HepG2 (cell line): ENCODE results near the gene PPP1R13L. TPM values are rescaled to one million over a fixed set of nuclear protein-coding genes. Genes with fewer than 3 reads are reported as not detected.

Experiments
- ATAC-seq: fragments of 200-7000 bp; cut with Tn5 transposase; 3 replicates; pipeline ENCODE4 v1.9.1; 2020; ENCODE audit warnings: mild to moderate bottlenecking, moderate library complexity
- BruUV-seq: library from RNA; stranded (reverse); fragments of 400-500 nt; replicated peaks from 2 replicates; lab custom pipeline; 2021; lab: Mats Ljungman, UMichigan
- CTCF ChIA-PET: fragments of 300-600 bp; formaldehyde crosslinking; extraction: SDS; loops from one replicate; lab custom pipeline; 2021; ENCODE audit warnings: low total read pairs, inconsistent platforms, low intra/inter-chr PET ratio; lab: Yijun Ruan, JAX
- POLR2A ChIA-PET: fragments of 350-600 bp; sonication (Branson Sonifier 250); formaldehyde crosslinking; loops from one replicate; lab custom pipeline; 2020; ENCODE audit warnings: antibody characterized with exemption, inconsistent platforms; lab: Yijun Ruan, JAX
- DNase-seq: peaks from one replicate; pipeline ENCODE4 v3.0.0-alpha.2; 2015; ENCODE audit warnings: low spot score
- FAIRE-seq: peaks from 3 replicates; lab custom pipeline; 2011; peaks lifted over from hg19 to GRCh38; lab: Jason Lieb, UNC
- H2AFZ ChIP-seq: one replicate; pipeline ENCODE4 v1.6.1; 2011; ENCODE audit warnings: low read length, inconsistent platforms
- H3K27ac ChIP-seq: fragments of 300-600 bp; 3 replicates; pipeline ENCODE4 v1.8.0; 2011; ENCODE audit warnings: mixed run types, mild to moderate bottlenecking, mixed read lengths, low read length, inconsistent platforms; ENCODE audit not compliant: insufficient read depth; ENCODE audit errors: extremely low read length
- H3K27me3 ChIP-seq, 2 experiments: fragments of 200-600 bp in 1 of 2; 2 replicates in 1 of 2; 3 replicates in 1 of 2; pipeline versions ENCODE4 v1.6.0 to v1.8.0; 2011; ENCODE audit warnings: low read length in 2 of 2, mild to moderate bottlenecking in 2 of 2, moderate library complexity in 2 of 2, inconsistent platforms in 1 of 2; ENCODE audit not compliant: insufficient read depth in 2 of 2, control insufficient read depth in 1 of 2
- H3K36me3 ChIP-seq, 2 experiments: fragments of 200-600 bp in 1 of 2; replicated peaks in 1 of 2; 2 replicates in 1 of 2; 3 replicates in 1 of 2; pipeline versions ENCODE4 v1.5.1 to v1.8.0; 2011; ENCODE audit warnings: low read length in 2 of 2, inconsistent platforms in 1 of 2; ENCODE audit not compliant: insufficient read depth in 2 of 2, control insufficient read depth in 1 of 2
- H3K4me1 ChIP-seq: 2 replicates; pipeline ENCODE4 v1.5.1; 2012; ENCODE audit warnings: low read length, inconsistent platforms; ENCODE audit not compliant: insufficient read depth
- H3K4me2 ChIP-seq: 2 replicates; pipeline ENCODE4 v1.6.0; 2011; ENCODE audit warnings: low read depth, low read length, inconsistent platforms
- H3K4me3 ChIP-seq, 3 experiments: fragments of 200-600 bp in 1 of 3; sonication (generic), shearing (Covaris generic) in 1 of 3; replicated peaks in 1 of 3; 2 replicates each; pipeline ENCODE4 v1.5.1; 2011 to 2016; ENCODE audit warnings: low read length in 3 of 3, inconsistent platforms in 2 of 3, low read depth in 2 of 3, mild to moderate bottlenecking in 2 of 3, control low read depth in 1 of 3, mixed read lengths in 1 of 3; ENCODE audit not compliant: insufficient read depth in 1 of 3
- H3K79me2 ChIP-seq: one replicate; pipeline ENCODE4 v1.6.1; 2011; ENCODE audit warnings: low read length, inconsistent platforms; ENCODE audit not compliant: insufficient read depth
- H3K9ac ChIP-seq: 2 replicates; pipeline ENCODE4 v1.6.0; 2011; ENCODE audit warnings: mild to moderate bottlenecking, low read depth, low read length, inconsistent platforms; ENCODE audit not compliant: insufficient read depth
- H3K9me3 ChIP-seq: 2 replicates; pipeline ENCODE4 v1.5.1; 2012; ENCODE audit warnings: mild to moderate bottlenecking, low read length
- H4K20me1 ChIP-seq: 2 replicates; pipeline ENCODE4 v1.6.0; 2011; ENCODE audit warnings: inconsistent platforms, mild to moderate bottlenecking, low read length, moderate library complexity; ENCODE audit not compliant: insufficient read depth
- BHLHE40 ChIP-seq: IDR thresholded peaks from 2 replicates; pipeline ENCODE4 v1.6.1; 2011; ENCODE audit warnings: low read length, improper control_type of control experiment
- DMTF1 ChIP-seq: sonication (generic); formaldehyde crosslinking; IDR thresholded peaks from 2 replicates; pipeline ENCODE4 v1.4.0; 2020; ENCODE audit warnings: mild to moderate bottlenecking, missing genetic modification reagents
- DNMT1 ChIP-seq: sonication (generic); formaldehyde crosslinking; IDR thresholded peaks from 2 replicates; pipeline ENCODE4 v1.5.1; 2020; ENCODE audit warnings: mild to moderate bottlenecking, missing genetic modification reagents
- HNF1A ChIP-seq, 2 experiments: sonication (generic) in 1 of 2; formaldehyde crosslinking in 1 of 2; IDR thresholded peaks; 2 replicates each; pipeline versions ENCODE4 v1.4.0 to v1.6.1; 2016 to 2020; ENCODE audit warnings: borderline replicate concordance in 1 of 2, low read depth in 1 of 2, mild to moderate bottlenecking in 1 of 2, missing genetic modification reagents in 1 of 2
- HNF4G ChIP-seq, 2 experiments: sonication (generic) in 1 of 2; formaldehyde crosslinking in 1 of 2; IDR thresholded peaks; 2 replicates each; pipeline versions ENCODE4 v1.4.0 to v1.6.1; 2011 to 2020; ENCODE audit warnings: borderline replicate concordance in 2 of 2, low read depth in 2 of 2, mild to moderate bottlenecking in 2 of 2, low read length in 1 of 2, missing genetic modification reagents in 1 of 2, moderate library complexity in 1 of 2
- KDM2A ChIP-seq: sonication (generic); formaldehyde crosslinking; IDR thresholded peaks from 2 replicates; pipeline ENCODE4 v1.4.0; 2020; ENCODE audit warnings: low read depth, missing genetic modification reagents, borderline replicate concordance
- MIXL1 ChIP-seq: IDR thresholded peaks from 2 replicates; pipeline ENCODE4 v1.6.1; 2016
- SMARCE1 ChIP-seq: fragments of 450-650 bp; IDR thresholded peaks from 2 replicates; pipeline ENCODE4 v1.6.1; 2017; ENCODE audit warnings: borderline replicate concordance
- TBX3 ChIP-seq: fragments of 450-650 bp; IDR thresholded peaks from 2 replicates; pipeline ENCODE4 v1.6.1; 2017; ENCODE audit warnings: antibody characterized with exemption, mild to moderate bottlenecking, inconsistent platforms, borderline replicate concordance
- TEAD2 ChIP-seq: sonication (generic); formaldehyde crosslinking; IDR thresholded peaks from 2 replicates; pipeline ENCODE4 v1.9.0; 2021; ENCODE audit warnings: missing genetic modification reagents
- U2AF2 ChIP-seq: fragments of 200-400 bp; formaldehyde crosslinking; IDR thresholded peaks from 2 replicates; pipeline ENCODE4 v1.6.1; 2017; ENCODE audit warnings: low read depth, mild to moderate bottlenecking, low read length
- ZMYM3 ChIP-seq: sonication (generic); formaldehyde crosslinking; IDR thresholded peaks from 2 replicates; pipeline ENCODE4 v1.5.1; 2020; ENCODE audit warnings: mild to moderate bottlenecking, missing genetic modification reagents
- ZNF782 ChIP-seq: sonication (generic); formaldehyde crosslinking; IDR thresholded peaks from 2 replicates; pipeline ENCODE4 v1.4.0; 2020; ENCODE audit warnings: missing genetic modification reagents, mild to moderate bottlenecking, borderline replicate concordance
- ZNF792 ChIP-seq: IDR thresholded peaks from 2 replicates; pipeline ENCODE4 v1.6.1; 2016
- WGBS: methylation state at CpG from one replicate; pipeline ENCODE4 v1.1.6; 2017; ENCODE audit warnings: low lambda C conversion rate; 5-methylcytosine and 5-hydroxymethylcytosine counted together
- in situ Hi-C: cut with HindIII; loops from 2 replicates; pipeline ENCODE4 v1.10.0; 2017; ENCODE audit warnings: low pct_unique_long_range_greater_than_20kb; ENCODE audit not compliant: extremely low pct_ligation_motif_present
- intact Hi-C: fragments of 100-400 bp; cut with micrococcal nuclease; formaldehyde crosslinking; loops from one replicate; pipeline ENCODE4 v1.10.0; 2022; ENCODE audit not compliant: unreplicated experiment
- polyA plus RNA-seq, 8 experiments: library from polyadenylated mRNA; depleted of rRNA in 3 of 8; stranded (reverse) in 7 of 8; unstranded in 1 of 8; fragments of >200 nt; fragmentation: Illumina TruSeq in 4 of 8; extraction: Trizol in 4 of 8; gene quantifications; 2 replicates each; pipeline versions ENCODE4 v1.2.1 to v1.2.3, GENCODE V29; 2011 to 2016; ENCODE audit warnings: low read depth in 4 of 8, missing spikeins in 1 of 8, mixed read lengths in 1 of 8; ENCODE audit not compliant: insufficient read depth in 1 of 8
- total RNA-seq, 5 experiments: library from RNA; depleted of rRNA; stranded (reverse); fragments of >200 nt; fragmentation: Illumina TruSeq; extraction: Trizol; gene quantifications; 2 replicates each; pipeline ENCODE4 v1.2.3, GENCODE V29; 2016; ENCODE audit warnings: low read depth in 1 of 5
- TF ChIP-seq, protein P1 (sequence below): IDR thresholded peaks from 2 replicates; pipeline ENCODE4 v1.6.1; 2016; ENCODE audit warnings: mild to moderate bottlenecking, missing biosample characterization, missing genetic modification reagents

Gene PPP1R13L
- total and polyA plus RNA-seq, 2 of the 13 experiments (the other 11 are each of a cell fraction or from before 2014, with no cell fraction given), result 1.3 to 6.6 TPM

- TF ChIP-seq HNF1A (IDR thresholded peaks at IDR 0.05; ENCODE audit: low read depth) (no peak), HNF1A (CRISPR knock-in tag; IDR thresholded peaks at IDR 0.05; ENCODE audit: borderline replicate concordance) (no peak), ZNF782 (CRISPR knock-in tag) (no peak), ZMYM3 (CRISPR knock-in tag) (no peak)
Measured at GRCh38 chr19:45451131-45451849, 46.4 kb upstream of the PPP1R13L start (continued).

GRCh38 chr19:45450012-45450333 lies 45.1 kb upstream of the PPP1R13L start:
- Histone ChIP-seq H3K4me2 (peak overlapping the region; percentile 86), H3K27me3 (peaks cover 0 to 8% of the 10 kb centered on the region in 2 experiments; a peak in 4 of 5 replicates), H3K9ac (peak overlapping the region; percentile 88), H3K79me2 (no peaks in the 10 kb centered on the region), H3K4me1 (peaks cover 96% of the 10 kb centered on the region), H2AFZ (no peak overlapping the region), H3K27ac (peak overlapping the region; percentile 65), H4K20me1 (no peaks in the 10 kb centered on the region), H3K9me3 (no peaks in the 10 kb centered on the region), H3K36me3 (no peaks in the 10 kb centered on the region), H3K4me3 (peak overlapping the region; percentile 56 to 68 (median 57); a peak in 5 of 6 replicates)
- intact Hi-C loops (no loop called here), in situ Hi-C loops (no loop called here)
- POLR2A ChIA-PET, result interaction anchor here (2.1 kb wide), 1 partner anchor 10 kb away, joined by 7 read pairs; no protein-coding TSS in a partner anchor
- 43% methylated on average over 5 of the region's 5 CpGs for WGBS
- FAIRE-seq (no peak), ATAC-seq (no peak), DNase-seq (no peak)
- CTCF ChIA-PET, result no interaction called here
- TSS peak; percentile 79 for BruUV-seq
- no peak for TF ChIP-seq U2AF2
- no peak for TF ChIP-seq SMARCE1
- no peak for TF ChIP-seq DMTF1 (CRISPR knock-in tag)
- TF ChIP-seq BHLHE40, result peak; percentile 76
- TF ChIP-seq, protein P1, sequence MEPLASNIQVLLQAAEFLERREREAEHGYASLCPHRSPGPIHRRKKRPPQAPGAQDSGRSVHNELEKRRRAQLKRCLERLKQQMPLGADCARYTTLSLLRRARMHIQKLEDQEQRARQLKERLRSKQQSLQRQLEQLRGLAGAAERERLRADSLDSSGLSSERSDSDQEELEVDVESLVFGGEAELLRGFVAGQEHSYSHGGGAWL, result no peak
- TF ChIP-seq DNMT1 (CRISPR knock-in tag), result no peak
- peak; percentile 55; the same call in 1 of the 2 replicates for TF ChIP-seq ZNF792 (CRISPR knock-in tag)
- no peak for TF ChIP-seq HNF4G (IDR thresholded peaks at IDR 0.05; ENCODE audit: borderline replicate concordance, low read depth, low read length)
- no peak for TF ChIP-seq HNF4G (CRISPR knock-in tag; IDR thresholded peaks at IDR 0.05; ENCODE audit: borderline replicate concordance, low read depth)
- TF ChIP-seq MIXL1, result no peak
- 0 out of 2 replicates have a peak, but pooled peaks have one; percentile 26 for TF ChIP-seq TBX3
- TF ChIP-seq TEAD2 (CRISPR knock-in tag), result no peak
- TF ChIP-seq KDM2A (CRISPR knock-in tag), result 0 out of 2 replicates have a peak, but pooled peaks have one; percentile 0
